Activated T-cell treated with anti-CD3 and anti-CD28 coated beads, Interleukin-2, amount 50 U/mL, for 72 hours (primary cell): ENCODE data around the gene ZNF511. TPM values are rescaled to one million over a fixed set of nuclear protein-coding genes. Genes with fewer than 3 reads are reported as not detected.
A peak's percentile ranks its signal among the peaks of the same experiment; 100 is the strongest.

Experiments used
- ATAC-seq, 2 donors: fragments of 150-1000 bp; cut with Tn5 transposase; replicated peaks in 1 of 2; 2 replicates each; pipeline ENCODE4 v1.10.0; 2021; ENCODE audit warnings: moderate library complexity in 2 of 2, mild to moderate bottlenecking in 1 of 2
- DNase-seq, 2 donors: peaks; one replicate each; pipeline ENCODE4 v3.0.0; 2021 to 2022; ENCODE audit warnings: mixed read lengths in 1 of 2
- H3K27ac Mint-ChIP-seq: one replicate; pipeline ENCODE4 v1.8.0; 2022; ENCODE audit warnings: mild to moderate bottlenecking, moderate library complexity, mixed read lengths
- H3K27me3 Mint-ChIP-seq: one replicate; pipeline ENCODE4 v1.8.0; 2022; ENCODE audit warnings: low read depth, mixed read lengths
- H3K36me3 Mint-ChIP-seq, 2 donors: one replicate each; pipeline ENCODE4 v1.8.0; 2022; ENCODE audit warnings: mixed read lengths in 2 of 2, mild to moderate bottlenecking in 1 of 2; ENCODE audit not compliant: insufficient read depth in 2 of 2
- H3K4me1 Mint-ChIP-seq: one replicate; pipeline ENCODE4 v1.8.0; 2022; ENCODE audit warnings: low read depth, mixed read lengths
- H3K4me3 Mint-ChIP-seq, 2 donors: one replicate each; pipeline ENCODE4 v1.8.0; 2022; ENCODE audit warnings: mild to moderate bottlenecking in 2 of 2, mixed read lengths in 2 of 2, moderate library complexity in 2 of 2
- H3K9me3 Mint-ChIP-seq, 2 donors: one replicate each; pipeline ENCODE4 v1.8.0; 2022; ENCODE audit warnings: mixed read lengths in 2 of 2
- total RNA-seq, 2 donors: library from RNA; stranded (reverse); gene quantifications; one replicate each; pipeline ENCODE4 v1.2.3, GENCODE V29; 2022

ZNF511 gene
- total RNA-seq, 2 donors from 2014 or later = 46.1 to 49.8 TPM

DNA sequence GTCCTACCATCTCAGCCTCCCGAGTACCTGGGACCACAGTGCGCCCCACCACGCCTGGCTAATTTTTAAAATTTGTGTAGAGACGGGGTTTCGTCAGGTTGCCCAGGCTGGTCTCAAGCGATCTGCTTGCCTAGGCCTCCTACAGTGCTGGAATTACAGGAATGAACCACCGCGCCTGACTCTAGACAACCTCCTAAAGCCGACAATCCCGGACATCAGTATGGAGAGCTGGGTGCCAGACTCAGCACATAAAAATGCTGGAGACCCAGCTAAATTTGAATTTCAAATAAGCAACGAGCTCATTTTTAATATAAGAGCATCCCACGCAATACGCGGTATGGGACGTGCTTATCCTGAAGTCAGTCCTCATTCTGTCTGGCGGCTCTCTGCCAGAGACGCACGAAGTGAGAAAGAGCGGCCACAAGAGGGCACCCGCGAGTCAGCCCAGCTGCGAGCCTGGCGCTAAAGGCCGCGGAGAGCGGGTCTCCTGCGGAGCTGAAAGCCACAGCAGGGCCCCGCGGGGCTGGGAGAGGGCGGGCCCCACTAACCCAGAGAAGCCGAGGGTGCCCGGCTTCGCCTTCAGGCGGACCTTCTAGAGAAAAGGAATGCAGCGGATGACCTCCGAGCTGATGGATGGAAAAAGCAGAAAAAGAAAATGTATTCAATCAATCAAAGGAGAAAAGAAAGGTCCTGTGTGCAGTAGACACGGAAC, 20.9 kb downstream of the ZNF511 start:
- Mint-ChIP-seq H3K4me3 (peak overlapping the region; percentile 85 to 94), H3K36me3 (no peaks in the 10 kb centered on the region), H3K27ac (no peak overlapping the region), H3K27me3 (peaks cover 63% of the 10 kb centered on the region), H3K9me3 (no peaks in the 10 kb centered on the region), H3K4me1 (peaks cover 6% of the 10 kb centered on the region)
- DNase-seq (peak; percentile 89 to 90), ATAC-seq (peak; percentile 89 to 90)

DNA sequence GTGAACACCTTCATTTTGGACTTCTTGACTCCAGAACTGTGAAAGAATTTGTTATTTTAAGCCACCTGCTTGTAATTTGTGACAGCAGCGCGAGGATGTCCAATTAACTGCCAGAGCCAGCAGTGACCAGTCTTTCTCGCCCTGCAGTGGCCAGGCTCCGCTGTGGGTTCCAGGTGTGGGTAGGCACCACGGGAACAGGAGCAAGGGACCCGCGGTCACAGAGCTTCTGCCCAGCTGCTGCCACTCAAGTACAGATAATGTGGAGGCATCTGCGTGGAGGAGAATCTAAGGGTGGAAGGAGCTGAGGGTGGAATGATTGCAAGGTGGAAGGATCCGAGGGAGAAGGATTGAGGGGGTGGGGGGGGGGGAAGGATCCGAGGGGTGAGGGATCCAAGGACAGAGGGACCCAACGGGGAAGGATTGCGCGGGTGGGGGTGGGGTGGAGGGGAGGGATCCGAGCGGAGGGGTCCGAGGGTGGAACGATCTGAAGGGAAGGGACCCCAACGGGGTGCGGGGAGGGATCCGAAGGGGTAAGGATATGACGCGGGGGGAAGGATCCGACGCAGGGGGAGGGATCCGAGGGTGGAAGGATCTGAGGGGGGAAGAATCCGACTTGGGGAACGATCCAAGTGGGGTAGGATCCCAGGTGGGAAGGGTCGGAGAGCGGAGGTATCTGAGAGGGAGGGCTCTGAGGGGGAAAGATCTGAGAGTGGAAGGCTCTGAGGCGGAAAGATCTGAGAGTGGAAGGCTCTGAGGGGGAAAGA, 24.4 kb downstream of the ZNF511 start:
- no peaks in the 10 kb centered on the region for H3K9me3 Mint-ChIP-seq
- no peak overlapping the region for H3K27ac Mint-ChIP-seq
- H3K4me3 Mint-ChIP-seq = no peak overlapping the region
- no peak for ATAC-seq
- H3K4me1 Mint-ChIP-seq = peaks cover 11% of the 10 kb centered on the region
- H3K36me3 Mint-ChIP-seq = no peaks in the 10 kb centered on the region
- H3K27me3 Mint-ChIP-seq = peaks cover 54% of the 10 kb centered on the region
- DNase-seq = no peak

- DNase-seq (peak; percentile 30 to 36), ATAC-seq (peak; percentile 49 to 53)
- Mint-ChIP-seq H3K27ac (no peak overlapping the region), H3K9me3 (no peaks in the 10 kb centered on the region), H3K27me3 (peaks cover 45% of the 10 kb centered on the region), H3K4me1 (peaks cover 11% of the 10 kb centered on the region), H3K4me3 (peak overlapping the region; percentile 70 to 82), H3K36me3 (no peaks in the 10 kb centered on the region)
These were observed 26.0 kb downstream of the ZNF511 start for GRCh38 chr10:133334503-133335245.

GRCh38 chr10:133335246-133336117, 26.8 kb downstream of the ZNF511 start:
- H3K27ac Mint-ChIP-seq = no peak overlapping the region
- no peaks in the 10 kb centered on the region for H3K9me3 Mint-ChIP-seq
- DNase-seq = peak; percentile 67 to 71
- H3K4me1 Mint-ChIP-seq = peaks cover 7% of the 10 kb centered on the region
- no peaks in the 10 kb centered on the region for H3K36me3 Mint-ChIP-seq
- peak overlapping the region; percentile 17 to 67 for H3K4me3 Mint-ChIP-seq
- ATAC-seq = peak; percentile 47 to 60
- H3K27me3 Mint-ChIP-seq = peaks cover 40% of the 10 kb centered on the region

DNA sequence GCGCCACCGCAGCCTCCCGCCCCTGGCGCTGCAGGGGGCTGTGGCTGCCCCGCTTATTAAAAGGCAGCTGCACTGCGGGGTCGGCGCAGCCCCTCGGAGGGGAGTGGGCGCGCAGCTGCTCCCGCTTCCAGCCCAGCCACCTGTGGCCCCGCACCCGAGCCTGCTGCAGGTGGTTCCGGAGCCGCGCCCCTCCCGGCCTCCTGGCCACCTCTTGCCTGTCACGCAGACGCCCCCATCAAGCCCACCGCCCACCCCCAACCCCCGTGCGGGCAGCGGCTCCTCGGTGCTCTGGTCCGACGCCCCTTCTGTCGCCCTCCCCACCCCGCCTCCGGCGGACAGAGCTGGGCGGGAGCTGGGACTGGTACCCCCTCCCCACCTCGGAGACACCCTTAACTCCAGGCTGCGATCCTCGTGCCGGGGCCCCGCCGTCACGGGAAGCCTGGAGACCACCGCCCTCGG, 27.4 kb downstream of the ZNF511 start:
- no peaks in the 10 kb centered on the region for H3K9me3 Mint-ChIP-seq
- peak in 1 of 2 donors; percentile 6 for ATAC-seq
- no peak overlapping the region for H3K4me3 Mint-ChIP-seq
- no peaks in the 10 kb centered on the region for H3K36me3 Mint-ChIP-seq
- no peak for DNase-seq
- H3K4me1 Mint-ChIP-seq = peaks cover 7% of the 10 kb centered on the region
- peaks cover 35% of the 10 kb centered on the region for H3K27me3 Mint-ChIP-seq
- no peak overlapping the region for H3K27ac Mint-ChIP-seq

- Mint-ChIP-seq H3K4me1 (peaks cover 7% of the 10 kb centered on the region), H3K36me3 (no peaks in the 10 kb centered on the region), H3K27me3 (peaks cover 32% of the 10 kb centered on the region), H3K9me3 (no peaks in the 10 kb centered on the region), H3K4me3 (peak within 1 kb of the TSS; percentile 13 to 67), H3K27ac (no peak within 1 kb of the TSS)
- ATAC-seq (peak; percentile 56 to 66), DNase-seq (peak; percentile 69 to 80)
These were observed 28.1 kb downstream of the ZNF511 start, which contains the start of gene CALY for GRCh38 chr10:133336577-133337369. CALY (minus strand) TSS chr10:133336896; CDS start chr10:133328989, 7,907 bp downstream.

- H3K27ac Mint-ChIP-seq = no peak overlapping the region
- no peak for DNase-seq
- H3K9me3 Mint-ChIP-seq = no peaks in the 10 kb centered on the region
- H3K4me3 Mint-ChIP-seq = no peak overlapping the region
- no peak for ATAC-seq
- no peaks in the 10 kb centered on the region for H3K36me3 Mint-ChIP-seq
- H3K4me1 Mint-ChIP-seq = peaks cover 7% of the 10 kb centered on the region
- H3K27me3 Mint-ChIP-seq = peaks cover 27% of the 10 kb centered on the region
These were observed 28.6 kb downstream of the ZNF511 start for GRCh38 chr10:133337370-133337725.

GRCh38 chr10:133338080-133339071, 29.7 kb downstream of the ZNF511 start:
- Mint-ChIP-seq H3K4me1 (peaks cover 7% of the 10 kb centered on the region), H3K27me3 (peaks cover 22% of the 10 kb centered on the region), H3K27ac (no peak overlapping the region), H3K4me3 (no peak overlapping the region), H3K36me3 (no peaks in the 10 kb centered on the region), H3K9me3 (no peaks in the 10 kb centered on the region)
- DNase-seq (no peak), ATAC-seq (no peak)

DNA sequence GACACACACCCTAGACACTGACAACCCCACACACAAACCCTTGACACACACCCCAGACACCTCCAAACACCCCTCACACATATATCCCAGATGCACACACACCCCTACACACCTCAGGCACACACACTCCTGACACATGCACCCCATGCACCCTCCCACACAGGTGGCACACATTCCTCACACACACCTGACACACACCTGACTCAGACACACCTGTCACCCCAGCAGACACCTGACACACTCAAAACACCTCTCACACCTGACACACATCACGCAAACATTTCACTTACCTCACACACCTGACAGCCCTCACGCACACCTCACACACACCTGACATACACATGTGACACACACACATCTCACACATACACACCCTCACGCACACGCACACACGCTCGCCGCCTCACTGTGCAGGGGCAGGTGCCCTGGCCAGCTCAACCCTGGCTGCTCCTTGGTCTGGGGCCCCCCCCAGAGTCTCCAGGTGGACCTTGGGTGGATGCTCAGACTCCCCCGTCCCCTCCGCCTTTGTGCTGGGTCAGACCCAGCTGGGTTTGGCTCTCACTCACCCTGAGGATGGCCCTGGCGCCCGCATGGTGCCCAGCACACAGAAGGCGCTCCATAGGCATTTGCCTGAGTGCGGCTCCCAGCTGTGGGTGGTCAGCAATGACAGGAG, 31.1 kb downstream of the ZNF511 start:
- Mint-ChIP-seq H3K27me3 (peaks cover 20% of the 10 kb centered on the region), H3K4me3 (no peak overlapping the region), H3K27ac (no peak overlapping the region), H3K36me3 (no peaks in the 10 kb centered on the region), H3K9me3 (no peaks in the 10 kb centered on the region), H3K4me1 (peaks cover 3% of the 10 kb centered on the region)
- DNase-seq (no peak), ATAC-seq (no peak)

DNA sequence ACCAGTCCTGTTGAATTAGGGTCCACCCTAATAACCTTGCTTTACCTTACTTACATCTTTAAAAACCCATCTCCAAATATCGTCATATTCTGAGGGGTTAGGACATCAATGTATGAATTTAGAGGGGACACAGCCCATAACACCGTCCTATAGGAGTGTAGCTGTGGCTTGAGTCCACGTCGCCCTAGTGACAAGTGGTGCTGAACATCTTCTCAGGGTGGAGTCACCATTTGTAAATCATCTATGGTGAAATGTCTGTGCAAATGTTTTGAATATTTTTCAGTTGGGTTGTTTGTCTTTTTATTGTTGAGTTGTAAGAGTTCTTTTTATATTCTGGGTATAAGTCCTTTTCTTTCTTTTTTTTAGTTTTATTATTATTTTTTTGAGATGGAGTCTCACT, 33.3 kb downstream of the ZNF511 start:
- Mint-ChIP-seq H3K27me3 (peaks cover 33% of the 10 kb centered on the region), H3K27ac (no peak overlapping the region), H3K4me3 (no peak overlapping the region), H3K9me3 (no peaks in the 10 kb centered on the region), H3K36me3 (no peaks in the 10 kb centered on the region), H3K4me1 (no peaks in the 10 kb centered on the region)
- ATAC-seq (no peak), DNase-seq (no peak)
